ENCODE results near the gene INHBA. TPM values are rescaled to one million over a fixed set of nuclear protein-coding genes. Genes with fewer than 3 reads are reported as not detected.

Gene INHBA
- total and polyA plus RNA-seq, 2 of the 4 experiments (the other 2 are of a cell fraction), result 60.2 to 112 TPM

DNA sequence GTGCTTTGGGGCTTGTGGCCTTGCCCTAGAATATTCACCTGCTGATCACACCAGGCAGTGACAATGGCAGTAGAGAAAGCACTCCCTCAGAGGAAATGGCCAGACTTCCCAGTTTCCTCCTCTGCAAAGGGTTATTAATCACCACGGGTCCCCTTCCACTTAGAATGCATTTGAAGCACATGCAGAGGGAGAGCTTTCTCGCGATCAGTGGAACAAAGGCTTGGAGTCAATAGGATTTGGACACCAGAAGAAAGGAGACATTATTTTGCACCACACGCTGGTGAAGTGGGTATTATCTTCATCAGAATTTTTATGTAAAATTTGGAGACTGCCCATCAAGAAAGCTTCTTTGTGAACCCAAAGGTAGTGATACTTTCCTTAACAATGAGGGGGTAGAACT lies 35.4 kb upstream of the INHBA start:
- Histone ChIP-seq H2BK20ac (ENCODE audit: low read depth, low read length) (no peak overlapping the region), H4K8ac (ENCODE audit: low read depth in 2 of 2, low read length in 2 of 2) (no peak overlapping the region), H3K27me3 (ENCODE audit: control insufficient read depth, insufficient read depth, low read length) (no peaks in the 10 kb centered on the region), H3K4me1 (ENCODE audit: control insufficient read depth, insufficient read depth, low read length) (no peaks in the 10 kb centered on the region), H3K14ac (replicated peaks; ENCODE audit: low read depth, low read length) (no peak overlapping the region), H3K56ac (ENCODE audit: extremely low read depth, insufficient read depth, low read length) (no peak overlapping the region), H2BK5ac (ENCODE audit: low read depth, low read length, poor library complexity, severe bottlenecking) (no peak overlapping the region), H3K18ac (ENCODE audit: low read depth, low read length) (no peak overlapping the region), H4K5ac (ENCODE audit: low read depth, low read length) (no peak overlapping the region), H4K20me1 (ENCODE audit: insufficient read depth, low read length) (no peaks in the 10 kb centered on the region), H3K9me3 (ENCODE audit: control insufficient read depth, insufficient read depth, low read length) (peaks cover 6% of the 10 kb centered on the region), H2BK15ac (ENCODE audit: low read depth, low read length) (no peak overlapping the region), H3K4ac (ENCODE audit: low read depth, low read length) (no peak overlapping the region), H3K9ac (ENCODE audit: low read depth, low read length) (no peak overlapping the region), H2BK120ac (ENCODE audit: low read depth, low read length) (no peak overlapping the region), H2AFZ (replicated peaks; ENCODE audit: low read length, poor library complexity) (no peak overlapping the region), H3K27ac (ENCODE audit: insufficient read depth, low read length) (no peak overlapping the region), H3K23ac (ENCODE audit: low read depth, low read length) (no peak overlapping the region; the same call in 1 of the 2 replicates), H3K79me1 (ENCODE audit: low read depth in 1 of 2, low read length in 2 of 2) (no peaks in the 10 kb centered on the region), H3K4me3 (ENCODE audit: insufficient read depth, low read depth, low read length) (no peak overlapping the region), H3K9me1 (ENCODE audit: insufficient read depth, low read length) (peaks cover 3% of the 10 kb centered on the region; the same call in 1 of the 2 replicates), H2AK9ac (replicated peaks; ENCODE audit: low read depth, low read length, poor library complexity) (no peak overlapping the region), H3K4me2 (ENCODE audit: low read depth, low read length) (no peak overlapping the region), H4K91ac (ENCODE audit: insufficient read depth, low read depth, low read length) (no peak overlapping the region), H2AK5ac (ENCODE audit: low read depth, low read length) (no peak overlapping the region), H3K36me3 (ENCODE audit: control insufficient read depth, insufficient read depth, low read length) (no peaks in the 10 kb centered on the region)
- TF ChIP-seq MAZ (IDR thresholded peaks at IDR 0.05; ENCODE audit: borderline replicate concordance, low read depth, low read length) (no peak), RCOR1 (IDR thresholded peaks at IDR 0.05; ENCODE audit: insufficient replicate concordance, low read length) (no peak), FOS (IDR thresholded peaks at IDR 0.05; ENCODE audit: low read depth, low read length) (no peak), POLR2A (IDR thresholded peaks at IDR 0.05; ENCODE audit: low read depth, low read length) (no peak), SMC3 (IDR thresholded peaks at IDR 0.05; ENCODE audit: low read depth, low read length) (no peak)
- TF ChIP-seq, protein P1, sequence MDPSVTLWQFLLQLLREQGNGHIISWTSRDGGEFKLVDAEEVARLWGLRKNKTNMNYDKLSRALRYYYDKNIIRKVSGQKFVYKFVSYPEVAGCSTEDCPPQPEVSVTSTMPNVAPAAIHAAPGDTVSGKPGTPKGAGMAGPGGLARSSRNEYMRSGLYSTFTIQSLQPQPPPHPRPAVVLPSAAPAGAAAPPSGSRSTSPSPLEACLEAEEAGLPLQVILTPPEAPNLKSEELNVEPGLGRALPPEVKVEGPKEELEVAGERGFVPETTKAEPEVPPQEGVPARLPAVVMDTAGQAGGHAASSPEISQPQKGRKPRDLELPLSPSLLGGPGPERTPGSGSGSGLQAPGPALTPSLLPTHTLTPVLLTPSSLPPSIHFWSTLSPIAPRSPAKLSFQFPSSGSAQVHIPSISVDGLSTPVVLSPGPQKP (IDR thresholded peaks at IDR 0.05; ENCODE audit: borderline replicate concordance, low read depth, low read length), result no peak
- TF ChIP-seq, protein P2, sequence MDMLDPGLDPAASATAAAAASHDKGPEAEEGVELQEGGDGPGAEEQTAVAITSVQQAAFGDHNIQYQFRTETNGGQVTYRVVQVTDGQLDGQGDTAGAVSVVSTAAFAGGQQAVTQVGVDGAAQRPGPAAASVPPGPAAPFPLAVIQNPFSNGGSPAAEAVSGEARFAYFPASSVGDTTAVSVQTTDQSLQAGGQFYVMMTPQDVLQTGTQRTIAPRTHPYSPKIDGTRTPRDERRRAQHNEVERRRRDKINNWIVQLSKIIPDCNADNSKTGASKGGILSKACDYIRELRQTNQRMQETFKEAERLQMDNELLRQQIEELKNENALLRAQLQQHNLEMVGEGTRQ (IDR thresholded peaks at IDR 0.05; ENCODE audit: low read depth, low read length), result no peak
- TF ChIP-seq, protein P3, sequence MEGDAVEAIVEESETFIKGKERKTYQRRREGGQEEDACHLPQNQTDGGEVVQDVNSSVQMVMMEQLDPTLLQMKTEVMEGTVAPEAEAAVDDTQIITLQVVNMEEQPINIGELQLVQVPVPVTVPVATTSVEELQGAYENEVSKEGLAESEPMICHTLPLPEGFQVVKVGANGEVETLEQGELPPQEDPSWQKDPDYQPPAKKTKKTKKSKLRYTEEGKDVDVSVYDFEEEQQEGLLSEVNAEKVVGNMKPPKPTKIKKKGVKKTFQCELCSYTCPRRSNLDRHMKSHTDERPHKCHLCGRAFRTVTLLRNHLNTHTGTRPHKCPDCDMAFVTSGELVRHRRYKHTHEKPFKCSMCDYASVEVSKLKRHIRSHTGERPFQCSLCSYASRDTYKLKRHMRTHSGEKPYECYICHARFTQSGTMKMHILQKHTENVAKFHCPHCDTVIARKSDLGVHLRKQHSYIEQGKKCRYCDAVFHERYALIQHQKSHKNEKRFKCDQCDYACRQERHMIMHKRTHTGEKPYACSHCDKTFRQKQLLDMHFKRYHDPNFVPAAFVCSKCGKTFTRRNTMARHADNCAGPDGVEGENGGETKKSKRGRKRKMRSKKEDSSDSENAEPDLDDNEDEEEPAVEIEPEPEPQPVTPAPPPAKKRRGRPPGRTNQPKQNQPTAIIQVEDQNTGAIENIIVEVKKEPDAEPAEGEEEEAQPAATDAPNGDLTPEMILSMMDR (conservative IDR thresholded peaks at IDR 0.05; ENCODE audit: low read depth, low read length), result no peak
- intact Hi-C loops (cut with micrococcal nuclease), result loop anchor here (10.0 kb wide), 1 partner anchor 1504 kb away; no protein-coding TSS in a partner anchor
- DNase-seq (no peak), ATAC-seq (ENCODE audit: low read depth) (no peak)
- CTCF ChIA-PET, result no interaction called here
- 80% methylated on average over 2 of the region's 4 CpGs; no CpG with 5 or more reads in 1 of the 2 experiments for WGBS, 2 experiments (ENCODE audit: extremely low coverage in 2 of 2, insufficient read length in 1 of 2)
- POLR2A ChIA-PET (ENCODE audit: unreplicated experiment), result no interaction called here
- no TSS peak for BruUV-seq (replicated peaks)
- in situ Hi-C loops (cut with MboI; ENCODE audit: low sequenced_read_pairs), result no loop called here
- dilution Hi-C loops (cut with HindIII; ENCODE audit: low sequenced_read_pairs, unreplicated experiment), result no loop called here

Measured in IMR-90 (cell line).